ENCODE measurements around the gene PFKFB1. TPM values are rescaled to one million over a fixed set of nuclear protein-coding genes. Genes with fewer than 3 reads are reported as not detected.

PFKFB1 gene
- total RNA-seq, 1 experiment from 2014 or later = 0.42 TPM

- TF ChIP-seq ATF2 (CRISPR knock-in tag; IDR thresholded peaks at IDR 0.05; ENCODE audit: borderline replicate concordance, low read depth) = no peak
- no peak for TF ChIP-seq ZNF219 (CRISPR knock-in tag; IDR thresholded peaks at IDR 0.05; ENCODE audit: borderline replicate concordance)
- TF ChIP-seq ARID4B (CRISPR knock-in tag; IDR thresholded peaks at IDR 0.05; ENCODE audit: borderline replicate concordance) = no peak
- no peak for TF ChIP-seq IRF2 (CRISPR knock-in tag; IDR thresholded peaks at IDR 0.05; ENCODE audit: borderline replicate concordance, low read depth)
Measured at GRCh38 chrX:54961750-54962149, 32.2 kb downstream of the PFKFB1 start (continued).

- Mint-ChIP-seq H3K36me3 (no peaks in the 10 kb centered on the region), H3K9me3 (no peaks in the 10 kb centered on the region)
- POLR2A ChIA-PET = no interaction called here
Measured at GRCh38 chrX:54950730-54951375, 43.1 kb downstream of the PFKFB1 start.

GRCh38 chrX:54945224-54945623 lies 48.8 kb downstream of the PFKFB1 start:
- ChIA-PET POLR2A (no interaction called here), CTCF (no interaction called here)
- H3K36me3 Mint-ChIP-seq = no peaks in the 10 kb centered on the region
- no peaks in the 10 kb centered on the region; the same call in none of the 2 replicates for H3K27me3 Mint-ChIP-seq (ENCODE audit: low read depth)
- no peak overlapping the region for H3K27ac Mint-ChIP-seq
- no peak overlapping the region for H3K4me3 Mint-ChIP-seq
- ATAC-seq = no peak
- no peaks in the 10 kb centered on the region for H3K9me3 Mint-ChIP-seq
- no peaks in the 10 kb centered on the region for H3K4me1 Mint-ChIP-seq
- TF ChIP-seq ZNF219 (CRISPR knock-in tag; IDR thresholded peaks at IDR 0.05; ENCODE audit: borderline replicate concordance) (no peak), GABPB1 (CRISPR knock-in tag; IDR thresholded peaks at IDR 0.05) (no peak), ZNF281 (CRISPR knock-in tag; IDR thresholded peaks at IDR 0.05) (no peak), ZNF512 (CRISPR knock-in tag; IDR thresholded peaks at IDR 0.05; ENCODE audit: borderline replicate concordance) (no peak), E2F5 (CRISPR knock-in tag; IDR thresholded peaks at IDR 0.05) (no peak), TEAD4 (CRISPR knock-in tag; IDR thresholded peaks at IDR 0.05) (no peak), TP53 (CRISPR knock-in tag; IDR thresholded peaks at IDR 0.05) (no peak), ZBTB21 (CRISPR knock-in tag; IDR thresholded peaks at IDR 0.05; ENCODE audit: borderline replicate concordance) (no peak), IRF2 (CRISPR knock-in tag; IDR thresholded peaks at IDR 0.05; ENCODE audit: borderline replicate concordance, low read depth) (no peak), CTCF (IDR thresholded peaks at IDR 0.05) (no peak)
- DNase-seq (ENCODE audit: low spot score) = no peak

More at GRCh38 chrX:54950730-54951375, 43.1 kb downstream of the PFKFB1 start:
- Mint-ChIP-seq H3K4me1 (no peaks in the 10 kb centered on the region), H3K27ac (no peak overlapping the region), H3K27me3 (ENCODE audit: low read depth) (no peaks in the 10 kb centered on the region; the same call in none of the 2 replicates), H3K4me3 (no peak overlapping the region)
- TF ChIP-seq HMGA2 (CRISPR knock-in tag; IDR thresholded peaks at IDR 0.05) (no peak), PRRX2 (CRISPR knock-in tag; IDR thresholded peaks at IDR 0.05) (no peak)
- ATAC-seq = no peak
- no peak for DNase-seq (ENCODE audit: low spot score)
- CTCF ChIA-PET = no interaction called here
